ENCODE measurements around the gene ZC3H7B.

ZC3H7B gene

DNA sequence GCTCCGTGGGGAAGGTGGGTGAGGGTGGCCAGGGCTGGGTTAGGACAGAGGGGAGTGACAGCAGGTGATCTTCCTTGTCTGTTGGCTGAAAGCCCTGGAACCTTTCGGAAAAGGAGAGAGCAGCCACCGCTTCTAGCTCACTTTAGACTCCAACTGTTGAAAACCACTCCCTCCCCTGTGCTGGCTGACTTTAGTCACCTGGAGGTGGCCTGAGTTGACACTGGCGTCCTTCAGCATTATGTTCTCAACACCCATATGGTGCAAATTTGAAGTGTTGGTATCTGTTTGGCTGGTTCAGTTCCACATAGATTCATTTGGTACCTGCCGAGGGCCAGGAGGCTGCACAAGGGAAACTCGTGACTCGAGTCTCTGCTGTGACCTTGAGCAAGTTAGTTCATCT, 28.8 kb downstream of the ZC3H7B start:
- no peak for DNase-seq

GRCh38 chr22:41332217-41332939, 31.1 kb downstream of the ZC3H7B start:
- no peak for DNase-seq

DNA sequence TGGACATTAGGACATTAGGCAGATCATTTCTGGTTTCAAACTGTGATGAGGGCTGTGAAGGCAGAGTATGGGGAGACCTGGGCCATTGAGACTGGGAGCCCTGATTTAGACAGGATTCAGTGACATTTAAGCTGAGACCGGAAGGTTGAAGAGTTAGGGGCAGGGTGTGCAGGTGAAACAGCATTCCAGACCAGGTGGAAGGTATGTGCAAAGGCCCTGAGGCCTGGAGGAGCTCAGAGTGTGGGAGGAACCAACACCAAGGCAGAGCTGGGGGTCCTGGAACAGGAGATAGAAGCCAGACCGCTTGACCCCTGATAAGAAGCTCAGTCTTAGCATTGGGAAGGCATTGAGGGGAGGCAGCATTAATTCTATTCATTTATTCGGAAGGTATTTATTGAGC, 32.5 kb downstream of the ZC3H7B start:
- no peak for DNase-seq

DNA sequence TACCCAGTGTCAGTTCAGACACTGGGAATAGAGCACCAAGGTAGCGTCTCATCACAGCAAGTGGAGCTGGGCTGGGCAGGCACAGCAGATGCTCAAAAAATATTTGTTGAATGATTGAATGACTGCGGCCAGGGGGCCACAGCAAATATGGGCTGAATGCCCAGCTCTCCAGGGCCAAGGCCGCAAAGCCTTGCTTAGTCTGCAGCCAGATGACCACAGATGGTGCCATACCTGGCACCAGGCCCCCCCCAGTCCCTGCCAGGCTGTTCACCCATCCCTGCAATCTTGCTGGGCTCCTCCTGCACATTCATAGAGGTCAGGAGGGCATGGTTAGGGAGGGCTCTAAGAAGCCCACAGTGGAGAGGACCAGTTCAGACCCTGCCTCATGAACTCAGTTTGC, 32.9 kb downstream of the ZC3H7B start:
- DNase-seq = no peak

GRCh38 chr22:41334951-41335635, 33.8 kb downstream of the ZC3H7B start:
- DNase-seq = no peak

DNA sequence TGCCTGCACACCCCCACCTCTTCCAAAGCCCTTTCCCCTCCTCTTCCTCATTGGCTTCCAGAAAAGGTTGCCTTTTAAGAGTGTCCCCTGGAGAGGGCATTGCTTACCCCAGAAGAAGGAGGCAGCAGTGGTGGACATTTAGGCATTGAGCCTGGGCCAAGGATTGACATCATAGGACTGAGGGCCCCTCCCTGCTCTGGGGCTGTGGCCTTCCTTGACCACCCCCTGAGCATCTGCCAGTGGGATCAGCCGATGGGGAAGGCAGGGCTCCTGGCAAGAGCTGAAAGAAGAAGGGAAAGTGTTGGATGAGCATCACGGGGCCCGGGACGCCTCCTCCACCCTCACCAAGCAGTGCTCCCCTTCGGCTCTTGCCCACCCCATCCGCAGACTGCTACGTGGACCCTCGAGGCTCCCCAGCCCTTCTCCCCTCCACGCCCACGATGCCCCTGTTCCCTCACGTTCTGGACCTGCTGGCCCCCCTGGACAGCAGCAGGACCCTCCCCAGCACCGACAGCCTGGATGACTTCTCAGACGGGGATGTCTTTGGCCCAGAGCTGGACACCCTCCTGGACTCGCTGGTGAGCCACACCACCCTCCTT, 37.4 kb downstream of the ZC3H7B start:
- no peak for DNase-seq

GRCh38 chr22:41339823-41340222, 38.5 kb downstream of the ZC3H7B start:
- DNase-seq = no peak

- DNase-seq = no peak
Measured at GRCh38 chr22:41340357-41340756, 39.0 kb downstream of the ZC3H7B start.

- DNase-seq = no peak
Measured at GRCh38 chr22:41341012-41341411, 39.7 kb downstream of the ZC3H7B start.

- peak in 1 of 2 donors; percentile 11 for DNase-seq
Measured at GRCh38 chr22:41341990-41342389, 40.7 kb downstream of the ZC3H7B start.

DNA sequence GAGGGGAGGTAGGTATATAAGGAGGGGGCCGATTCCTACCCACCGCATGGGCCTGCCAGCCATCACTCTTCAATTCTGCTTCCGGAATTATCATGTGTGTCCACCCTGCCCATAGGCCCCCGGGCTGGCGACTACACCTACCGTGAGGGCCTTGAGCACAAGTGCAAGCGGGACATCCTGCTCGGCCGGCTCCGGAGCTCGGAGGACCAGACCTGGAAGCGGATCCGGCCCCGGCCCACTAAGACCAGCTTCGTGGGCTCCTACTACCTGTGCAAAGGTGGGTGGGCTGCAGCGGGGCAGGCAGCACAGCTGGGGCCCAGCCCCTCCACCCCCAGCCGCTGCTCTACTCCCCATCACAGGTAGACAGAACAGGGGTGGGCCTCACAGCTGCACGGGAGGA, 42.0 kb downstream of the ZC3H7B start:
- DNase-seq = no peak

DNA sequence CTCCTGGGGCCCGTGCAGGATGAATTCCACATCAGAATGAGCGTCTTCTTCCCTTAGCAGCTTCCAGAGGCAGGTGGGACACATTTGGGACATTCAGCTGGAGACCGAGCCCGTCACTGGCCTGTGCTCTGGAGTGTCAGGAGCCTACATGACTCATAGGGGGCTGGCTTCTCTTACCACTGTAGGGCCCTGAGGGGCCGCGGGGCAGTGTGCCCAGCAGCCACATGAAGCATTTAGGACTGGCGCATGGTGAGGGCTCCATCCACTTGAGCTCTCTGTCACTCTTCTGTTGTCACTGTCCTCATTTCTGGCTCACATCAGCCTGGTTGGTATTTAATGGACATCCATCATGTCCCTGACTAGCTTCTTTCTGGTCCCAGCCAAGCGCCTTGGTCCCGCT, 42.4 kb downstream of the ZC3H7B start:
- no peak for DNase-seq

- DNase-seq = no peak
Measured at GRCh38 chr22:41344189-41344788, 43.0 kb downstream of the ZC3H7B start.

- no peak for DNase-seq
Measured at GRCh38 chr22:41345807-41346335, 44.5 kb downstream of the ZC3H7B start.

DNA sequence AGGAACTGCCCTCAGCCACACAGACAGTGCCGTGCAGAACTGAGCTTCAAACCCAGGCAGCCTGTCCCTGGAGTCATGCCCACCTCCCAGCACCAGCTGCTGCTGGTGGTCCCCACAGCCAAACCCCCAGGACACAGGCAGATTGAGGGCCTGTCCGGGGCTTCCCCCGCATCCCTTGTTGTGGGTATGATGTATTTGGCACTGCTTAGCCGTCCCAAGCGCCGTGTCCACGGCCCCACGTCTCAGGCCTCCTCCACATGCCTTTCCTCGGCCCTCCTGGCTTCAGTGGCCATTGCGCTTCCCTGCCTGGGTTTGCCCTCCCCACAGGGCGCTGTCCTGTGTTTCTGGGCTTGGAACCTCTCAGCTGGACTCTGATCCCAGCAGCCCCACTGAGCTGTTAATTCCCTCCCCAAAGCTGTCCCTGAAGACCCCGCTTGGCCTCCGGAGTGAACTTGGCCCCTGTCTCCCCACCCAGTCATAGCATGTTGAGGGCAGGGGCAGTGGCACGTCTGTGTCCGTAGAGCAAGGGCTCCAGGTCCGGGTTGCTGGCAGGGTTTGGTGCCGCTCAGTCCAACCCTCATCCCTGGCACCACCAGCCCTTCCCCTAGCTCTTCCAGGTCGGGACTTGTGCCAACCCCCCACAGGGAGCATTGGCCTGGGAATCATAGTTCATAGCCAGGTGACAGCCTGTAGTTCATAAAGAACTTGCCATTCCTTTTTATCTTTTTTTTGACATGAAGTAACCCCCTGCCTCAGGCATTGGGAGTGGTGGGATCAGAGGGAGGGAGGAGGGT, 45.9 kb downstream of the ZC3H7B start:
- no peak for DNase-seq

DNA sequence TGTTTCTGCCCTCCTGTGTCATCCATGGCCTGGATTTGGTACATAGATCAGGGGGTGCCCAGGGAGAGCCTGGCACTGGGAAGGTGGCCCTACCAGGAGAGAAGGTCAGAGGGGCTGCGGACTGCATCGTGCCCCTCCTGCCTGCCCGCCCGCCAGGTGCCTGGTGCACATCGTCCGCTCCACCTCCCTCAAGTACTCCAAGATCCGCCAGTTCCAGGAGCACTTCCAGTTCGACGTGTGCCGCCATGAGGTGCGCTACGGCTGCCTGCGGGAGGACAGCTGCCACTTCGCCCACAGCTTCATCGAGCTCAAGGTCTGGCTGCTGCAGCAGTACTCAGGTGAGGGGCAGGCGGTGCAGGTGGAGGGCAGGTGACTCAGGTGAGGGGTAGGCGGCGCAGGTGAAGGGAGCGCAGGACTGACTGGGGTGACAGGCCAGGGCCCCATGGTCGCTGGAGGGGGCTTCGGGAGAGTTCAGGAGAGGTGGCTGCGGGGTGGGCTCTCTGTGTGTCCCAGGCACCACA, 47.7 kb downstream of the ZC3H7B start:
- no peak for DNase-seq

- DNase-seq = no peak
Measured at GRCh38 chr22:41350087-41350486, 48.8 kb downstream of the ZC3H7B start.

DNA sequence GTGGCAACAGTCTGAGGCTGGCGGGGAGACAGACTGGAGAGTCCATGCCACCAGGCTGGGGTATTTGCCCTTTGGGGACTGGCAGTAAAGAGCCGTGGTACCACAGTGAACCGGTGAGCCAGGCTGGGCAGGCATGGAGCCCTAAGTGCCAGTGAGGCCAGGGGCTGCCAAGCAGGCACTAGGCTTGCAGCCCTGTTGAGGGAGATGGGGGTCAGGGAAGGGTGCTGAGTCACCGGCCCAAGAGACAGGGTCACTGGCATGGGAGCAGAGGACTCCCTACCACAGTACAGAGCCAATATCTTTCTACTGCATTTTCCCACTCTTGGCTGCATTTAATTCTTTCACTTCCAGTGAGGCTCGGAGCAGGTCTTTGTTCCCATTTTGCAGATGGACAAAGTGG, 49.7 kb downstream of the ZC3H7B start:
- no peak for DNase-seq

- no peak for DNase-seq
Measured at GRCh38 chr22:41352058-41352457, 50.7 kb downstream of the ZC3H7B start.

- DNase-seq = no peak
Measured at GRCh38 chr22:41353862-41354575, 52.7 kb downstream of the ZC3H7B start.

DNA sequence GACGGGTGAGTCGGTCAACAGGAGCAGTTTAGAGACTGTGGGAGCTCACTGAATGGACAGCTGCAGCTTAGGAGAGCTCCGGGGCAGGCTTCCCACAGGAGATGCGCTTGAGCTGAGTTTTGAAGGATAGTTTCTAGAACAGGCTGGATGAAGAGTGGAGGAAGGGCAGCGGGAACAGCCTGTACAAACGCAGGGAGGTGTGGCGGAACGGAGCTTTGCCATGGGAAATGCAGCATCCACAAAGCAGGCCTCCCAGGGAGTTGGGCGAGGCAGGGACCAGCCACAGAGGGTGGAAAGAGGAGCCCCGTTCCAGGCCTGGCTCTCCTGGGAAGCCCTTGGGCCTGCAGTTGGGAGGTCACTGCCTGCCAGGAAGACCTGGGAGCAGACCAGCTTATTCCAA, 53.7 kb downstream of the ZC3H7B start:
- no peak for DNase-seq

GRCh38 chr22:41355895-41356294, 54.6 kb downstream of the ZC3H7B start:
- no peak for DNase-seq
